H1 (cell line): Measurements from ENCODE around the gene ENDOV. TPM values are rescaled to one million over a fixed set of nuclear protein-coding genes. Genes with fewer than 3 reads are reported as not detected.

Experiments used
- BACH1 ChIP-seq: IDR thresholded peaks from 2 replicates; pipeline ENCODE4 v1.6.1; 2012; ENCODE audit warnings: low read length, improper control_type of control experiment
- BCL11A ChIP-seq, 2 experiments: IDR thresholded peaks; one replicate each; pipeline ENCODE4 v1.6.1; 2011; ENCODE audit warnings: low read depth in 2 of 2, low read length in 2 of 2, mild to moderate bottlenecking in 2 of 2
- SAP30 ChIP-seq: fragments of 300-600 bp; sonication (generic); IDR thresholded peaks from 2 replicates; pipeline ENCODE4 v1.7.1; 2012; ENCODE audit warnings: low read length, moderate library complexity, mild to moderate bottlenecking, inconsistent platforms; ENCODE audit not compliant: insufficient read depth, insufficient replicate concordance
- polyA plus RNA-seq, 7 experiments: library from polyadenylated mRNA; depleted of rRNA in 3 of 7; stranded (reverse) in 5 of 7; unstranded in 2 of 7; fragments of >200 nt in 5 of 7; fragments of 200-250 nt in 2 of 7; gene quantifications; 1 replicate in 5 of 7; 2 replicates in 1 of 7; 4 replicates in 1 of 7; pipeline versions ENCODE4 v1.2.1 to v1.2.3, GENCODE V29; 2011 to 2013; ENCODE audit warnings: missing spikeins in 2 of 7, mixed read lengths in 2 of 7
- total RNA-seq: library from RNA; stranded (reverse); fragmentation: NEBNext Ultra II Directional; extraction: Animal tissue kit (Norgen Biotek cat#: 25700); gene quantifications from 2 replicates; pipeline ENCODE4 v1.2.1, GENCODE V29; 2021

ENDOV gene
- total and polyA plus RNA-seq, 2 of the 8 experiments (the other 6 are each of a cell fraction or from before 2014, with no cell fraction given): 10.6 to 13.3 TPM

DNA sequence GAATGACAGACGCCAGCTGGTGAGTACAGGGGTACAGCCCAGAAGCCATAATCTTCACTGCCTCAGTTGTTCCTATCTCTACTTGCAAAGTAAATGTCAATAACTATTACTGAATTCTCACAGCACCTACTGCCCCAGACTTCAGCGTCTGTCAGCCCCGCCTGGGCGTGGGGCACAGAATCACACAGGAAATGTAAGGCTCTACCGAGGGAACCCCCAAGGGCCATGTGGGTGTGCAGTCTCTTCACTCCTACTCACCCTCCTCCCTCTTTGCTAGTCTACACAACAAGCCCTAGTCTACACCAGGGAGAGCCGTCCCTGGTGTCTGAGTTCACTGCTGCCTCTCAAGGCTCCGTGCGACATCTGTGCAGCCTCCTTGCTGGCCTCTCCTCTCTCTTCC lies 57.0 kb downstream of the ENDOV start (continued):
- no peak for TF ChIP-seq BACH1
- no peak for TF ChIP-seq BCL11A (IDR thresholded peaks at IDR 0.05; ENCODE audit: low read depth in 2 of 2, low read length in 2 of 2)
- TF ChIP-seq SAP30: no peak
- TF ChIP-seq, all 59 proteins: peak for 0
